ENCODE results near the gene BLCAP.
"Not testable (repeated sequence)": the region's sequence is repeated elsewhere in the genome, so short reads cannot be mapped to it uniquely, and the experiment has no call there.

BLCAP gene

GRCh38 chr20:37498066-37498665 lies 29.5 kb downstream of the BLCAP start:
- DNase-seq (ENCODE audit: low read depth) = no peak
- H3K4me3 ChIP-seq (ENCODE audit: low read depth, low read length) = no peak overlapping the region

DNA sequence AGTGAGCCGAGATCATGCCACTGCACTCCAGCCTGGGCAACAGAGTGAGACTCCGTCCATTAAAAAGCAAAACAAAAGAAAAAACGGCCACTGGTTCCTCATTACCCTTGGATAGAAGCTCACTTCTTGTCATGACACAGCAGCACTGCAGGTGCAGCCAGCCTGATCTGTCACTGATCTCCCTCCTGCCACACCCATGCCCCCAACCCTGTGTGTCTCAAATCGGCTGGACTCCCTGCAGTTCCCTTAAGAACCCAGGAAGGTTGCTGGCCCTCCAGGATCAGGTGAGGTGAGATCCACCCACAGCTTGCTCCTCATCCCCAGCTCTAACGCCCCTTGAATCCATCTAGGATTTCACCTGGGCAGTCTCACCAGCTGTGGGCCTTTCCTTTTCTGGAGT lies 32.9 kb downstream of the BLCAP start:
- no peak for DNase-seq (ENCODE audit: low read depth)
- H3K4me3 ChIP-seq (ENCODE audit: low read depth, low read length) = no peak overlapping the region

DNA sequence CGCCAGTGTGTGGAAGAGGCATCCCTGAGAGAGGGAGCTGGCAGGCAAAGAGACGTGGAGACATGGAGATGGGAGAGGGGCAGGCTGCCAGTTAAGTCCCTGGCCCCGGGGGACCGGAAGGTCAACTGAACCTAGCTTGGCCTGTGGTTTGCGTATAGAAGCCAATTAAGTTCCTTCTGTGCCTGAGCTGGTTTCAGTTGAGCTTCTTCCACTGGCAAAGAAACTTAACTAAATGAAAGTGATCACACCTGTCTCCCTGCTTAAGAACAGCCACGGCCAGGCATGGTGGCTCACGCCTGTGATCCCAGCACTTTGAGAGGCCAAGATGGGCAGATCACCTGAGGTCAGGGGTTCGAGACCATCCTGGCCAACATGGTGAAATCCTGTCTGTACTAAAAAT lies 33.4 kb downstream of the BLCAP start:
- DNase-seq (ENCODE audit: low read depth) = no peak

GRCh38 chr20:37492945-37493344 lies 34.7 kb downstream of the BLCAP start:
- no peak for DNase-seq (ENCODE audit: low read depth)

More for the DNA sequence above, 33.4 kb downstream of the BLCAP start:
- H3K4me3 ChIP-seq (ENCODE audit: low read depth, low read length) = no peak overlapping the region

DNA sequence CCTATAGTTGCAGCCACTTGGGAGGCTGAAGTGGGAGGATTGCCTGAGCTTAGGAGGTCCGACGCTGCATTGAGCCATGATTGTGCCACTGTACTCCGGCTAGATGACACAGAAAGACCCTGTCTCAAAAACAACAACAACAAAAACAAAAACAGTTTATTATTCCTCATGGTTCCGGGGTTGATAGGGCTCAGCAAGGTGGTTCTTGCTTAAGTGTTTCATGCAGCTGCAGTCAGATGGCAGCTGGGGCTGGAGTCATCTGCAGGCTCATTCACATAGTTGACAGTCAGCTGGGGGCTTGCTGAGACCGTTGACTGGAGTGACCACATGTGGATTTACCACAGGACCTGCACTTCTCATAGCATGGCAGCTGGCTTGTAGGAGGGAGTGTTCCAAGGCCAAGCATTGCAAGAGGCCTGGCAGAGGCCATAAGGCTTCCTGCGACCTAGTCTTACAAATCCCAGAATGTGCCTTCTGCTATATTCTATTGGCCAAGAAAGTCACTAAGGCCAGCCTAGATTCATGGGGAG lies 35.5 kb downstream of the BLCAP start:
- H3K4me3 ChIP-seq (ENCODE audit: low read depth, low read length) = no peak overlapping the region
- no peak for DNase-seq (ENCODE audit: low read depth)

More at GRCh38 chr20:37492945-37493344, 34.7 kb downstream of the BLCAP start:
- H3K4me3 ChIP-seq (ENCODE audit: low read depth, low read length) = no peak overlapping the region

- H3K4me3 ChIP-seq (ENCODE audit: low read depth, low read length) = no peak overlapping the region
These were observed 36.9 kb downstream of the BLCAP start for GRCh38 chr20:37490663-37491350.

DNA sequence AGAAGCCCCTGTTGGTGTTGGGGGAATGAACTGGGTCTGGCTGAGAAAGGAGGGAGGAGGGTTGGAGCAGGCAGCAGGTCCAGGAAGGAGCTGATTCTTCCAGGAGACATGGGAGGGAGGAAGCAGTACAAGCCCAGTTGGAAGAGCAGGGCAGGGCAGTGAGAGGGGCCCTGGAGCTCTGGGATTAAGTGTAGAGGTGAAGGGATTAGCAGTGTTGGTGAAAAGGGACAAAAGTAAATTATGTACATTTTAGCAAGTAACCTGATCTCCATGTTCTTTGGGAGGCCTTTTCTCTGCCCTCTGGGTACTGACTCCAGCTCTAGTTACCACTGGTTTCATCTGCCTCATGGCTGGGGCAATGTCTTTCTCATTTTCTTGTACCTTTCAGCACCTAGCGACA lies 41.5 kb downstream of the BLCAP start:
- not testable (repeated sequence) for H3K4me3 ChIP-seq (ENCODE audit: low read depth, low read length); DNase-seq (ENCODE audit: low read depth)

More at GRCh38 chr20:37490663-37491350, 36.9 kb downstream of the BLCAP start:
- no peak for DNase-seq (ENCODE audit: low read depth)

DNA sequence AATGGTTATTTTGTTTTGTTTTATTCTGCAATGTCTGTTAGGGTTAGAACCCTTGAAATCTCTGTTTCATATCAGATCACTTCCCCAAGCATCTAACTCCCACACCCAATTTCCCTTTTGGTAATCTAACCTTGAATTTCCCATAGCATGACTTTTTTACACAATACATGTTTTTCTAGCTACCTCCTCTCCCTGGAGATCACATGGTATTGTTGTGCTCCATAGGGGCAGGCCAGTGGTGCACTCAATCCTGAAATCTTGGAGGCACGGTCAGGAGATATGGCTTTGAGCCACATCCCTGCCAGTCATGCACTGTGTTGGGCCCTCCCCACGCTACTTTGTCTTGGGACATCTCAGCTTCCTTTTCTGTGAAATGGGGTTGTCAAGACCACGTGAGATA lies 43.3 kb downstream of the BLCAP start:
- no peak for DNase-seq (ENCODE audit: low read depth)
- no peak overlapping the region for H3K4me3 ChIP-seq (ENCODE audit: low read depth, low read length)

DNA sequence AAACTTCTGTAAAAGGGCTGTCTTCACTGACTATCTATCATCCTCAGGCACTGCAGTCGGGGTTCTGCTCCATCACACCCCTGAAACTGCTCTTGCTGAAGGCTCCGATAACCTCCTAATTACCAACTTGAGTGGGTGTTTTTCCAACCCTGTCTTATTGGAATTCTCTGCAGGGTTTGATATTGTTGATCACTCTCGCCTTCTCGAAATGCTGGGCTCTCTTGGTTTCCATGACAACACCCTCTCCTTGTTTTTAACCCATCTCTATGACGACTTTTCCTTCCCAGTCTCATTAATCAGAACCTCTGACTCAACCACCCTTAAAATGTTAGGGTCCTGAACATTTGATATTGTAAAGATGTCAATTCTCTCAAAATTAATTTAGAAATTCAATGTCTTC lies 46.1 kb downstream of the BLCAP start:
- no peak overlapping the region for H3K4me3 ChIP-seq (ENCODE audit: low read depth, low read length)
- no peak for DNase-seq (ENCODE audit: low read depth)

DNA sequence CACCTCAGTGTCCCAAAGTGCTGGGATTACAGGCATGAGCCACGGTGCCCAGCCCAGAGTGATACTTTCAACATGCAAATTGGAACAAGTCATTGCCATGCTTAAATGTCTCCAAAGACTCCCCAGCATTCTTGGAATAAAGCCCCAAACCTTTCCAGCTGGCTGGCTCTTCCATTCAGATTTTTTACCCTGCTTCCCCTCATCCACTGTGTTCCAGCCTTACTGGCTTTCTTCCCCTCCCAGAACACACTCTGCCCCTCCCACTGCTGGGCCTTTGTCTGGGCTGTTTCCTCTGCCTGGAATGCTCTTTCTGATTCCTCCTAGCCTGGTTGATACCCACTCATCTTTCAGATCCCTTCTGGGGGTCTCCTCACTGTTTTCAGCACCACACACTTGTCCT lies 46.8 kb downstream of the BLCAP start:
- H3K4me3 ChIP-seq (ENCODE audit: low read depth, low read length) = no peak overlapping the region
- DNase-seq (ENCODE audit: low read depth) = no peak

DNA sequence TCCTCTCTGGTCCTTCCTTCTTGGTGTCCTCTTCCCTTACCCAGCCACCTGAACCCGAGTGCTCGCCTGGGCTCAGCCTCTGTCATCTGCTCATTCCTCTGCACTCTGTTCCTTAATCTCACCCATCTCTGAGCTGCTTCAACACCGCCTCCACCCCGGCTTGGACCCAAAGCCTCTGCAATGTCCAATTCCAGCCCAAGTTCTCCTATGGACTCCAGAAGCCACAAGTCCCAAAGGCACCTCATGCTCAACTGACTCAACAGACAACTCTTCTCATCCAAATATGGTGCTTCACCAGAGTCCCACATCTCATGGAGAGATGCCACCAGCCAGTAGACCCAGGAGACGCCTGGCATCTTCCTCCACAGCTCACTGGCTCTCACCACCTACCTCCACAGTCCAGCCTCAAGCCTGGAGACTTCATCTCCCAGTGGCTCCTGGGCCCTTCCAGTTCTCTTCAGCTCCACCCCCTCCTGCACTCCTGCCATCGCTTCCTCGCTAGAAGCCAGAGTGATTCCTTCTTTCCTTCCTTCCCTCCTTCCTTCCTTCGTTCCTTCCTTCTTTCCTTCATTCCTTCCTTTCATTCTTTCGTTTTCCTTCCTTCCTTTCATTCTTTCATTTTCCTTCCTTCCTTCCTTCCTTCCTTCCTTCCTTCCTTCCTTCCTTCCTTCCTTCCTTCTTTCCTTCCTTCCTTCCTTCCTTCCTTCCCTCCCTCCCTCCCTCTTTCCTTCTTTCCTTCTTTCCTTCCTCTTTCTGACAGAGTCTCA lies 47.6 kb downstream of the BLCAP start:
- no peak for DNase-seq (ENCODE audit: low read depth)
- no peak overlapping the region for H3K4me3 ChIP-seq (ENCODE audit: low read depth, low read length)

DNA sequence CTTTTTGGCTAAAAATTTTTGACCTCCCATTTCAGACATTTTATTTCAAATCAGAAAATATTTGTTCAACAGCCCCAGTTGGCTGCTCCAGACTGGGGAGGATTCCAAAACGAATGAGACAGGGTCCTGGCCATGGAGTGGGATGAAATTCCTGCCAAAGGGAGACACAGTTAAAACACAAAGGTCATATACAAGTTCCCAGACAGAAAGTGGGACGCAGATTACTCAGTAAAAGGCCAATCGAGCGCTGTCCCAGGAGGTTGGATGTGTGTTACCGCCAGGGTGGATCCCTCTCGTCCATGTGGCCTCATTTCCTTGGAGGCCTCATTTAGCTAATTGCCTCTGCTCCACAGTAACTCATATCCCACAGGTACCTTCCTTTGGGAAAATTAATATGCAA lies 48.4 kb downstream of the BLCAP start:
- no peak for DNase-seq (ENCODE audit: low read depth)
- H3K4me3 ChIP-seq (ENCODE audit: low read depth, low read length) = no peak overlapping the region

DNA sequence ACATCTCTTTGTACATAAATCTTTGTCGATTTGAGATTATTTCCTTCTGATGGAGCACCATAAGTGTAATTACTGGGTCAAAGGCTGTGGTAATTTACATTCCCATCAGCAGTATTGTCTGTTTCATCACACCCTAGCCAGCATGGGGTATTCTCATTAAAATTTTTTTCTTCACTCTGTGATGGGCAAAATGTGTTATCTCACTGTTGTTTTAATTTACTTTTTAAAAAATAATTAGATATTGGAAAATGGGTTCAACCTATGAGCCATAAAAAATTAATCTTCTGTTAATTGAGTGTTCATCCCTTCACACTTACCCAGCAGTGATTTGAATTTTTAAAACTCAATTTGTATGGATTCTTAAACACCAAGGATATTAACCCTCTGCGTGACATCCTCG lies 50.6 kb downstream of the BLCAP start:
- DNase-seq (ENCODE audit: low read depth) = no peak
- H3K4me3 ChIP-seq (ENCODE audit: low read depth, low read length) = no peak overlapping the region

DNA sequence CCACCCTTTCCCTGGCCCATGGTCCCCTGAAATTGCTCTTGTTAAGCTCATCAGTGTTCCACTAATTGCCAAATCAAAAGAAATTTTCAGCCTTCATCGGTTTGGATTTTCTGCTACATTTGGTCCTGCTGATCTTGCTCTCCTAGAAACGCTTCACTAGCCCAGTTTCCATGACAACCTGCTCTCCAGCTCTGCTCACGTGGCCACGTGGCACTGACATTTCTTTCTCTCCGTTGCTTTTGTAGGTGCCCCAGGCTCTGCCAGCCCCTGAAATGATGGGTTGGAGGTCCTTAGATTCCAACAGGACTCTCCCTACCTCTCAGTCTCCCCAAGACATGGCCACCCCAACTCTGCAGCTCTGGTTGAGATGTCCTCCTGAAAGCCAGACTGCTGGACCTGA lies 52.4 kb downstream of the BLCAP start:
- H3K4me3 ChIP-seq (ENCODE audit: low read depth, low read length) = no peak overlapping the region
- no peak for DNase-seq (ENCODE audit: low read depth)

- H3K4me3 ChIP-seq (ENCODE audit: low read depth, low read length) = no peak overlapping the region
- DNase-seq (ENCODE audit: low read depth) = no peak
These were observed 53.3 kb downstream of the BLCAP start for GRCh38 chr20:37474386-37474785.

DNA sequence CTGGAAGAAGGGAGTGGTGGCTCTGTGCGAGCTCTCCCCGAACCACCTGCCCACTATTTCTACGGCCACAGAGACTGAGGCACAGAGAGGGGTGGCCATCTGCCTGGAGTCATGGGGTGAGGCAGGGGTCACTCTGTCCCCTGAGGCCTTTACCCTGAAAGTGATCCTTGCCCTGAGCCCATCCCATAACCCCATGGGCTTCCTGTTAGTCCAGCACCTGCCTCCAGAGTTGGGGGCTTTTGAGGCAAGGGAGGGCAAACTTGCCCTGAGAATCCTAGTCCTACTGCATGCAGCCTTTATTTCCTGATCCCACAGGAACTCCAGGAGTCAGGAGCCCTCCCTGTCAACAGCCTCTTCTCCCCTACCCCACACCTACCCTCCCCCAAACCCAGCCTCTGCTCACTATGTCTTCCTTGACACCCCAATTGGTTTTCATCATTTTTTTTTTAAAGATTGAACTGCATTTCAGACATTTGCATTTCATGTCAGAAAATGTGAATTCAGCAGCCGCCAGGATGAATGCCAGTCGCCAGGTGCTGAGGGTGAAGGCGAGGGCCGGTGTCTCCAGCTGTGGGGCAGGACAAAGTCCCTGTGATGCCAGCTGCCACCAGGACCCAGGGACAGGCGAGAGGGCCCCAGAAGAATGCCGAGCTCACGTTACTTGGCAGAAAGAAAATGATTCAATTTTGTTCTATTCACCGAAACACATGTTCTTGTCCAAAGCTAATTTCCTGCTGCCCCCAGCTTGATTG lies 54.3 kb downstream of the BLCAP start:
- DNase-seq (ENCODE audit: low read depth) = no peak
- H3K4me3 ChIP-seq (ENCODE audit: low read depth, low read length) = no peak overlapping the region

DNA sequence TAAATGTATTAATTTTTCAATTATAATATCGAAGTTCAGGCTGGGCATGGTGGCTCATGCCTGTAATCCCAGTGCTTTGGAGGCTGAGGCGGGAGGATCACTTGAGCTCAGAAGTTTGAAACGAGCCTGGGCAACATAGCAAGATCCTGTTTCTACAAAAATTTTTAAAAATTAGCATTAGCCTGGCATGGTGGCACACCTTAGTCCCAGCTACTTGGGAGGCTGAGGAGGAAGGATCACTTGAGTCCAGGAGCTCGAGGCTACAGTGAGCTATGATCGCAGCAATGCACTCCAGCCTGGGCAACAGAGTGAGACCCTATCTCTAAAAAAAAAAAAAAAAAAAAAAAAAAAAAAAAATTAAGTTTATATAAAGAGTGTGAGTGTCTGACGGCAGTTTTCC lies 55.2 kb downstream of the BLCAP start:
- not testable (repeated sequence) for DNase-seq (ENCODE audit: low read depth); H3K4me3 ChIP-seq (ENCODE audit: low read depth, low read length)

GRCh38 chr20:37471741-37472235 lies 55.9 kb downstream of the BLCAP start:
- no peak for DNase-seq (ENCODE audit: low read depth)
- H3K4me3 ChIP-seq (ENCODE audit: low read depth, low read length) = no peak overlapping the region

- H3K4me3 ChIP-seq (ENCODE audit: low read depth, low read length); DNase-seq (ENCODE audit: low read depth): not testable (repeated sequence)
These were observed 57.5 kb downstream of the BLCAP start for GRCh38 chr20:37470190-37470589.

GRCh38 chr20:37469531-37469930 lies 58.1 kb downstream of the BLCAP start:
- DNase-seq (ENCODE audit: low read depth) = no peak

More at GRCh38 chr20:37469531-37469930, 58.1 kb downstream of the BLCAP start:
- H3K4me3 ChIP-seq (ENCODE audit: low read depth, low read length) = no peak overlapping the region

Measured in skeletal muscle cell (primary cell).